ENCODE results near the gene SEC61A1.

SEC61A1 gene

DNA sequence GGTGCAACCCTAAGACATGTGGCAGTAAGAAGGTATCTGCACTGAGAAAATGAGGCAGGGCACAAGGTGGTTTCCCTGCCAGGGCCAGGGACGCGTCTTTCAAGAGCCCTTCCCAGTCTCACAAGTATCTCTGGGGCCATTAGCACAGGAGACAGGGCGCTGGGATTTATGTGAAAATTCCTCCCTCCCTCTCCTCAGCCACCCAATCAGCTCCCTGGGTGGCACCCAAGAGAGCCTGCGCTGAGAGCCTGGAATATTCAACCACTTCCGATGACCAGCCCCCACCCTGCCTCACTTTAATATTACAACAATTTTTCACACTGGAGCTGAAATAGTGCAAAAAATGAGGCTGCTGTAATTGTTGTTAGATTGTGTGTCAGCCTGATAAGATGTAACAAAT, 26.1 kb downstream of the SEC61A1 start:
- no peak for FAIRE-seq

- FAIRE-seq: no peak
Measured at GRCh38 chr3:128078875-128079274, 26.6 kb downstream of the SEC61A1 start.

DNA sequence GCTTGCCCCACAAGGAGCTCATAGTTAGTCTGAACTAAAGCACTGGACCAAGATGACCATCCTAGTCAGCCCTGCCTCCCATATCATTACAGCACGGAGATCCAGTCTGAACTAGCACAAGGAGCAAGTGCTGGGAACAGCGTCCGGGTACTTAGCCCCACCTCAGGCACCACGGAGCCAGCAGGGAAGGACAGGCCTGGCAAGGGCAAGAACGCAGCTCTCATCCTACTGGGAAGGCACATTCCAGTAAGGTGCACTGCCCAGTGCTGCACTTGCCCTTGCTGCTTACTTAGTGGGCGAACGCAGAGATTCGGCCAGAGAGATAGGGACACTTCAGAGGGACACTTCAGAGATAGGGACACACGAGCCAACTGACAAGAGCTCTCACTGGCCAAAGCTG, 27.6 kb downstream of the SEC61A1 start:
- no peak for FAIRE-seq

DNA sequence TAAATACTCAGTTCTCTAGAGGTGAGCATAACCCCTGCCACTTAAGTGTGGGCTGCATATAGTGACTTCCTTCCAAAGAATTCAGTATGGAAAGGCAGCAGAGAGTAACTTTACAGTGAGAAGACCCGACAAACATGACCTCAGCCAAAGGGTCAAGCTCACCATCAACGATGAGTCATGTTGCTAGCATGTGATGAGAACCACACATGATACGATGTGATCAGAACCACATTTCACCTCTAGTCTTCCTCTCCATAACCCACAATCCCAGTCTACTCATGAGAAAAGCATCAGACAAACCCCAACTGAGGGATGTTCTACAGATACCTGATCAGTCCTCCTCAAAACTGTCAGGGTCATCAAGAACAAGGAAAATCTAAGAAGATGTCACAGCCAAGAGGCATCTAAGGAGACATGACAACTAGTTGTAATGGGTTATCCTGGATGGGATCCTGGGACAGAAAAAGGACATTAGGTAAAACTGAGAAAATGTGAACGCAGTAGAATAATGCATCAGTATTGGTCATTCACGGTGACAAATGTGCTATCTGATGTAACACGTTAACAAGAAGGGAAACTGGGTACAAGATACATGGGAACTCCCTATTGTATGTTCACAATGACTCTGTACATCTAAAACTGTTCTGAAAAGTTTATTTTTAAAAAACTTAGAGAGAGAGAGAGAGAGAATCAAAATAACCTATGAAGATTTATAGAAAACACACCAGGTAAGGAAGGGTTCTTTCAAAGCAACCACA, 28.3 kb downstream of the SEC61A1 start:
- FAIRE-seq: peak; percentile 45

DNA sequence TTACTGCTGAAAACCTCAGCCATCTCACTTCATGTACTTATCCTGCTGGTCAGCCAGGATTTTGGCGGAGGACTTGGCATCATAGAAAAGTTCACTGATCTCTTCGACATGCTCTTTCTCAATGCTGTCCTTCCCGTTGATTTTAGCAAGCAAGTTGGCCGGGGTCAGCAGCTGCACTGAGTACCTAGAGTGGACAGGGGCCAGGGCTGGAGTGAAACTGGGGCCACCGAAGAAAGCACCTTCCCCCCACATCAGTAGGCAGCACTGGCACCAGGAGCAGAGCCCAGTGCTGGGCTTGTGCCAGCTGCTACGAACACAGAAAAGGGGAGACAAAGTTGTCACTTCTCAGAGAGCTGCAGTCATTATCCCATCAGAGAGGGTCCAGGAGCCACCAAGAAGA, 29.0 kb downstream of the SEC61A1 start:
- no peak for FAIRE-seq

GRCh38 chr3:128081846-128082245, 29.6 kb downstream of the SEC61A1 start:
- FAIRE-seq: peak; percentile 62

DNA sequence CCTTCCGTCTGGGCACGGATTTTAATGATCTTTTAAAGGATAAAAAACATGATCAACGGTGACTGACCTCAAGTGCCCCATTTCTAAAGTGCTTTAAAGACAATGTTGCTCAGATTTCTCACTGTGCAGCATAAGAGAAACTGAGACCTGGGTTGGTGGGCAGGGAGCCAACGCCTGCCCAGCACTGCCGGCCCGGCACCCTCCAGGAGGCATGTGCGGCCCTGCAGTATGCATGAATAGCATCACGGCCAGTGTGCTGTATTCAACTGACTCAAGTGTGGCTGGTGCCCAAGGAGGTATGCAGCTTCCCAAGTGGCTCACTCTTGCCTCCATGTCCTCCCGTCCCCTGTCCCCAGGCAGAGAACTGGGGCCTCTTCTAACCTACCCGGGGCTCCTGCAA, 30.3 kb downstream of the SEC61A1 start:
- no peak for FAIRE-seq

DNA sequence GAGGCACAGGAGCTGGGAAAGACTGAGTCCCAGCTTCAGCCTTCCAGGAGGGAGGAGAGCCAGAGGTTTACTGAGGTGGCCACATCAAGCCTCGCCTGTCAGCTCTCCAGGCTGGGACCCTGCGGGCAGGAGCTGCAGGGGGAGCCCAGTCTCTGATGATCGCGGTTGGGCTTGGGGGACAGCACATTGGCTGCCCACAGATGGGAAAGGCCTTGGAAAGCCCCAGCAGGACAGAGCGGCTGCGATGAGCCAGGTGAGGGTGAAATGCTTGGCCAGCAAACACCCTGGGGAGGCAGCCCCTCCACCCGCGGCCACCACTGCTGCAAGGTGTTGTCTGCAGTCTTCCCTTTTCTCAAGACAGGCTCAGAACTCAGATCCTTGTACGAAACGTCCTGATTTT, 31.2 kb downstream of the SEC61A1 start:
- FAIRE-seq: no peak

- FAIRE-seq: no peak
Measured at GRCh38 chr3:128083980-128084674, 31.9 kb downstream of the SEC61A1 start.

DNA sequence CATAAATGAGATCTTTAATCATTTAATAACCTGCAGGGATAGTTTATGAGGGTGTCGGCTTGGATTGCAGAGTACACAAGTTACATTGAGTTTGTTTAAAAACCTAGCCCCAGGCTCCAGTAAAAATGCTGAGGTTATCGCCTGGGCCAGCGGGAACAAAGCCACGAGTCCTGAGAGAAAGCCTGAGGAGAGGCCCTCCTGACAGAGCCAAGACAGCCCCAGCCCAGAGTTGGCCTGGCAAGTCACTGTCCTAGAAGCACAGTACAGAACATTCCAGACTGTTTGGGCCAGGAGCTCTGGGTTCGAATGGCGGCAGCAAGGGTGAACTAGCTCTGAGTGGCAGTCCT, 32.4 kb downstream of the SEC61A1 start:
- FAIRE-seq: no peak

GRCh38 chr3:128089135-128089534, 36.9 kb downstream of the SEC61A1 start:
- no peak for FAIRE-seq

- no peak for FAIRE-seq
Measured at GRCh38 chr3:128091586-128091985, 39.3 kb downstream of the SEC61A1 start.

DNA sequence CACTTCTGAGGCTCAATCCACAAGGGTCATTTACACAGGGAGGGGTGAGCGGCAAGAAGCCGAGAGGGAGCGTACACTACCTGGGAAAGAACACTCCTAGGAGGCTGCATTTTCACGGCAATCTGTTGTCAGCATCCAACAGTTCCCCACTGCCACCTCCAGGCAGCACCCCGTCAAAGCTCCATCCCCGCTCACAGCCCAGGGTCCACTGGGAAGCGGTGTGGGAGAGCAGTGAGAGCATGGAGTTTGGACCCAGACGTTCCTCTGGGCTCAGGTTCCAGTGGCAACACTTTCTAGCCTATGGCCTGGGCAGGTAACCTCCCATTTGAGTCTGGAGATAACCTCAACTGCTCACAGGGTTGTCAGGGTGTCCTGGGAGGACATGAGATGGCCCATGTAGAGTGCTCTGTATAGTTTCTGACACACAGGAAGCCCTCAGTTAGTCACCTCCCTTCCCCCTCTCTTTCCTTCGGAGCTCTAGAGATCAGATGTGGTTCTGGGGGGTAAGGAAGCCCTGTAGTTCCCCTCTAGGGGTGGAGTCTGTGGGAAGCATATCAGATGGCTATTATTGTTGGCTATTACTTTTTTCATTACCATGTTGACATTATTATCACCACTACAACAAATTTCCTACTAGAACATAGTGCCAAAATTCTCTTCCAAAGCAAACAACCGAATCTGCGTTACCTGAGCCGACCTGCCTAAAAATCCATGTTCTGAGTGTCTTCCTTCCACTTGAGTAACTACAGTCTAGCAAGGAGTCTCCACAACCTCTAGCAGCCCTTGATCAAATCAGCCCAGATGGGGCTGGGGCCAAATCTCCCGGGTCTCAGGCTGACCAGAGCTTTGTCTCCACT, 42.3 kb downstream of the SEC61A1 start:
- FAIRE-seq: no peak

GRCh38 chr3:128095222-128095703, 43.0 kb downstream of the SEC61A1 start:
- FAIRE-seq: no peak

GRCh38 chr3:128098234-128098633, 46.0 kb downstream of the SEC61A1 start:
- FAIRE-seq: no peak

GRCh38 chr3:128100161-128100560, 47.9 kb downstream of the SEC61A1 start:
- no peak for FAIRE-seq

DNA sequence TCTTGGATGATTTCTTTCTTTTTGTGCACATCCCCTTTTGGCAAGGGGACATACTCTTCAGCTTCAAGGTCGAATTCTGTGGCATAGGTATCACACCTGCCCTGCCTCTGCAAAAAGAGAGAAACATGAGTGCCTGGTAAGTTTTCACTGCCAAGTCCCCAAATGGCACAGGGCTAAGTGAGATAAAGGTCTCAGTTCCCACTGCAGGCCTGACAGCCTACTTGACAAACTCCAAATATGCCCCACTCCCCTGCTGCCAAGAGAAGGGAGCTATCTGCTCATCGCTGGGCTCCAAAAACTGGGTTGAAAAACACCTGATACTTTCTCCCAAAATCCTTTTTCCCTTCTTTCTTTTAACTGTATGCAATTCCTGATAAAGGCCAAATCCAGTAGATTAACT, 48.4 kb downstream of the SEC61A1 start:
- FAIRE-seq: no peak

DNA sequence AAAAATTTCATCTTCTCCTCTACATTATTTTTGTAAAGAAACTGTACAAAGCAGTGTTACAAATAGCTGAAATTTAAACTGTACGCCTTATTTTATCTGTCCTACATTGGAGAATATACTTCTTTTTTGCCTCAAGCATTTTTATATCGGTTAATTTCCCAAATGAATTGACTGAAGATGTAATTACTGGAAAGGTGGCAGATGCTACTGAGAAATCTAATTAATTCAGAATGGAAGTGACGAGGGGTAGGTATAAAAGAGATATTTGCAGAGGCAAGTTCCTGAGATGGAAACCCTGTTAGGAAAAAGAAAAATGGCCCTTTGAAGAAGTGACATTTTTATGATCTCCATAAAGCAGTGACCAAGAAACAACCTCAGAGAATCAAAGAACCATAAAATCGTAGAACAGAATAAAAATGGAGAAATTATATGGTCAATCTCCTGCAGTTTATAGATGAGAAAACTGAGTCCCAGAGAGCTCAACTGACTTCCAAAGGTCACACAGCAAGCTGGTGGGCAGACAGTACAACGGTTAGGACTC, 51.0 kb downstream of the SEC61A1 start:
- no peak for FAIRE-seq

DNA sequence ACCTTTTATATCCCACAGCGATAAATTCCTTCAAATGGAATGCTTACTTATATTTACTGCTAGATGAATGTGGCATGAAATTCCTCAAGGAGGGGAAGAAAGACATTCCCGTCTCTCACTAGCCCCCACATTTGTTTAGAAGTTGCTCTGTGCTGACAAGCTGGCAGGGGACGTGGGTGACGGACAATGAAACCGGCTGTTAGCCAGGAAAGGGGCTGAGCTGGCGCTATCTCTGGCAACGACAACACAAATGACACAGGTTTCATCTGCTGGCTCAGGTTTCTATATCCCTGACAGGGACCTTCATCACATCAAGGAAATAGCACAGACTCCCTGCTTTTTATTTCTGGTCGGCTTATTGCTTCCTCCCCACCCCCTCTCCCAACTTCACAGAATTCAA, 55.6 kb downstream of the SEC61A1 start:
- no peak for FAIRE-seq

GRCh38 chr3:128111147-128111546, 58.9 kb downstream of the SEC61A1 start:
- no peak for FAIRE-seq

GRCh38 chr3:128112357-128112968, 60.2 kb downstream of the SEC61A1 start:
- FAIRE-seq: peak; percentile 90

All from islet of Langerhans (tissue), 1 donor.